WI38 (cell line): Measurements from ENCODE around the gene TRAK2.
"Not testable (repeated sequence)": the region's sequence is repeated elsewhere in the genome, so short reads cannot be mapped to it uniquely, and the experiment has no call there.

ENCODE experiments used
- H3K4me3 ChIP-seq: 2 replicates; pipeline ENCODE4 v1.5.1; 2011; ENCODE audit warnings: low read depth, mild to moderate bottlenecking, control low read depth, low read length
- TF ChIP-seq, protein P1 (sequence below): IDR thresholded peaks from 2 replicates; pipeline ENCODE4 v1.5.1; 2012; ENCODE audit warnings: low read depth, mild to moderate bottlenecking, control low read depth, low read length

Gene TRAK2

DNA sequence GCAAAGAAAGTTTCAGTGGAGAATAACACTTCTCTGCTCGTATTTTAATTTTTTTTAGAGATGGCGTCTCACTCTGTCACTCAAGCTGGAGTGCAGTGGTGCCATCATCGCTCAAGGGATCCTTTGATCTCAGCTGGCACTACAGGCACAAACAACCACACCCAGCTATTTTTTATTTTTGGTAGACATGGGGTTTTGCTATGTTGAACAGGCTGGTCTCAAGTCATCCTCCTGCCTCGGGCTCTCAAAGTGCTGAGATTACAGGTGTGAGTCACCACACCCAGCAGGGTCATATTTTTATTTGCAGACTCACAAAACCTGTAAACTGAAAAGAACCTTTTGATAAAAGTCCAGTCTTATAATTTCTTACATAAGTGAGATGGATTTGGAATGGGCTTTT, 2.6 kb downstream of the TRAK2 start:
- TF ChIP-seq, protein P1, sequence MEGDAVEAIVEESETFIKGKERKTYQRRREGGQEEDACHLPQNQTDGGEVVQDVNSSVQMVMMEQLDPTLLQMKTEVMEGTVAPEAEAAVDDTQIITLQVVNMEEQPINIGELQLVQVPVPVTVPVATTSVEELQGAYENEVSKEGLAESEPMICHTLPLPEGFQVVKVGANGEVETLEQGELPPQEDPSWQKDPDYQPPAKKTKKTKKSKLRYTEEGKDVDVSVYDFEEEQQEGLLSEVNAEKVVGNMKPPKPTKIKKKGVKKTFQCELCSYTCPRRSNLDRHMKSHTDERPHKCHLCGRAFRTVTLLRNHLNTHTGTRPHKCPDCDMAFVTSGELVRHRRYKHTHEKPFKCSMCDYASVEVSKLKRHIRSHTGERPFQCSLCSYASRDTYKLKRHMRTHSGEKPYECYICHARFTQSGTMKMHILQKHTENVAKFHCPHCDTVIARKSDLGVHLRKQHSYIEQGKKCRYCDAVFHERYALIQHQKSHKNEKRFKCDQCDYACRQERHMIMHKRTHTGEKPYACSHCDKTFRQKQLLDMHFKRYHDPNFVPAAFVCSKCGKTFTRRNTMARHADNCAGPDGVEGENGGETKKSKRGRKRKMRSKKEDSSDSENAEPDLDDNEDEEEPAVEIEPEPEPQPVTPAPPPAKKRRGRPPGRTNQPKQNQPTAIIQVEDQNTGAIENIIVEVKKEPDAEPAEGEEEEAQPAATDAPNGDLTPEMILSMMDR: no peak
- no peak overlapping the region for H3K4me3 ChIP-seq

DNA sequence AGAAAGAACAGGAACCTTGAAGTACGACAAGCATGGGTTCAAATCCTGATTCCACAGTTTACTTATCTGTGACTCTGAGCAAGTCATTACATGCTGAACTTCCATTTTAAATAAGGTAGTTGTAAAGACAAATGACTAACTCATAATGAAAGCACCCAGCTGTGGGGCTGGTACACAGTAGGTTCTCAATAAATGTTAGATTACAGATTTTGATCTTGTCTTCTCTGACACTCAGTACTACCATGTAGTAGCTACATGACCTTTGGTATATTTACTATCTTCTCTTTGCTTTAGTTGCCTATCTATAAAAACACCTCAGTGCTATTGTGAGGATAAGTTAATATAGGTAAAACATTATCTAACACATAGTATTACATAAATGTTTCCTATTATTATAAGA, 3.2 kb downstream of the TRAK2 start:
- H3K4me3 ChIP-seq: no peak overlapping the region
- TF ChIP-seq, protein P1: no peak

DNA sequence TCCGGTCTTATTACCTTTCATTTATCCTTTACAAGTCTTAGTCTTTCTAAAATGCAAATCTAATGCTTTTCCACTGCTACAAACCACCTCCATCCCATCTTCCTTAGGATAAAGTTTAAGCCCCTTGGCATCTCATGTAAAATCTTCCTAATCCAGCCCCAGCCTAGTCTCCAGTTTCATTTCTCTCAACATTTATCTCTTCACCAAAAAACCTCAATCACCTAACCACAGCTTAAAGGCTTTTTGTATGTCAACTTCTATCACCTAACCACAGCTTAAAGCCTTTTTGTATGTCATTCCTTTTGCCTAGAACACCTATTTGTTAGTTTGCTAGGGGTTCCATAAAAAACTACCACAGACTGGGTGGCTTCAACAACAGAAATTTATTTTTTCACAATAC, 4.2 kb downstream of the TRAK2 start:
- TF ChIP-seq, protein P1: no peak

DNA sequence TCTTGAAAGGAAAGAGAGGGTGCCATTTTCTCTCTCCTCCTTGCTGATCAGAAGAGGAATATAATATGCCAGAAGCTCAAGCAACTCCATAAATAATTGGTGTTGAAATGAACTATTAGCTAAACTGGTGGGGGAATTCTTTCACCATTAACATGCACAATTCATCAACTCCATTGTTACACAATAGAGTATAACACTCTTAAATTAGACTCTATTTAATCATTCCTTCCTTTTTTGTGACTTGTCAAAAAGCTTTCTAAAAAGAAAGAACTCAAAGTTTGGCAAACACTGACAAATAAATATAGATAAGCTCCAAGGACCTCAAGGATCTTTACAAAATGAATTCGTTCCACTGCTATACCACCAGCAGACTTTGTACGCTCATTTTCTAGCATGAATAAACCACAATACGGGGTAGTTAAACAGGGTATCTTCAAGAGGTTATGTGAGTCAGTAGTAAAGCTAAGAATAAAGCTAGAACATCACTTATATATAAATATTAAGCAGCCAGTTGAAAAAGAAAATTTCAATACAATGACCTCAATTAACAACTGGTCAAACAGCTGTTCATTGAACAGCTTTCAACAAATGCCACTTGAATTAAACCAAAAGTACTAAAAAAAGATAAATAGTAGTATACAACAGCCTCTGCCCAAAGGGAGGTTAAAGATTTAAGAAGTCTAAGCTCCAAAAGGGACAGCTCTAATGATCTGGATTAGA, 6.4 kb downstream of the TRAK2 start:
- TF ChIP-seq, protein P1: no peak
- no peak overlapping the region for H3K4me3 ChIP-seq

More for the DNA sequence above, 4.2 kb downstream of the TRAK2 start:
- no peak overlapping the region for H3K4me3 ChIP-seq

DNA sequence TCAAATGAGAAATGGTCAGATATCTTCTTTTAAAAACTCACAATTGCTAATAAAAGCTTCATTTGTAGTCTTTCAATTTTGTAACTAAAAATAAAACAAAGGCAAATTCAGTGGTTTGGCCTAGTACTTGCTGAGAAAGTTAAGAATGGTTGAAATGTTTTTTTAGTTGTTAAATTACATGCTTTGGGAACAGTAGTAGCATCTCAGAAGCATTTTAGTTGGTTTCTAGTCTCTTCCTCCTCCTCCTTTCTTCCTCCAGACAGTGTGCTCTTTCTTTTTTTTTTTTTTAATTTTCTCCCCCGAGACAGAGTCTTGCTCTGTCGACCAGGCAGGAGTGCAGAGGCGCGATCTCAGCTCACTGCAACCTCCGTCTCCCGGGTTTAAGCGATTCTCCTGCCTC, 9.8 kb downstream of the TRAK2 start:
- TF ChIP-seq, protein P1: no peak
- H3K4me3 ChIP-seq: no peak overlapping the region

DNA sequence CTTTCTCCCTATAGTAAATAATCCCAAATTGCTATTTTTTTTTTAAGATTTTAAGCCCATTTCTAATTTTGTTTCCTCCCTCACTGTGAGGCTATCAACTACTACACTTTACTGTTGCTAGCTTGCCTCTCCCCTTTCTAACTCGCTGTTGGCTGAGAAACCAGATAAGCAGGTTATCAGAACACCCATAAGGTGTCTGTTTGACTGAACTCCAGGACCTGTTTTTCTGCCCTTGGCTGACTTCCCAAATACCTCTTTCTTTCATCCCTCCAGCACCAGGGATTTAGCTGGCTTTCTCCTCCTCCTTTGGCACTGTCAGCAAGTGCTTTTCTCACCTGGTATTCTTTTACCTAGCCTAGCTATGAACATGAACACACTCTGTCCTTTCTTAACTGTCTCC, 11.1 kb downstream of the TRAK2 start:
- TF ChIP-seq, protein P1: no peak
- H3K4me3 ChIP-seq: no peak overlapping the region

DNA sequence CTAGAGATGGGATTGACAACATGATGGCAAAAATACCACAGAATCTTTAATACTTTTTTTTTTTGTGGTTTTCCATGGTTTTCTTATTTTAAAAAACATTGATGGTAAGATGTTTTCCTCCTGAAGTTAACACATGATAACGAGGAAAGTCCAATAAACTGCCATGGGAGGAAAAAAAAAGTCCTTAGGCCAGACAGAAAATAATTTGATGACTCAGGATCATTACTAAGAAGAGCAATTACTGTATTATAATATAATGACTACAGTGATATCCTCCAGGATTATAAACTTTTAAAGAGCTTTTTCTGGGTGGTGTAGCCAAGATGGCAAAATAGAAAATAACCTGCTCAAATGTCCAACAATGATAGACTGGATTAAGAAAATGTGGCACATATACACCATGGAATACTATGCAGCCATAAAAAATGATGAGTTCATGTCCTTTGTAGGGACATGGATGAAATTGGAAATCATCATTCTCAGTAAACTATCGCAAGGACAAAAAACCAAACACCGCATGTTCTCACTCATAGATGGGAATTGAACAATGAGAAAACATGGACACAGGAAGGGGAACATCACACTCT, 11.8 kb downstream of the TRAK2 start:
- not testable (repeated sequence) for H3K4me3 ChIP-seq
